DMS153 treated with DMSO at 0.1 percent for 48 hours (cell line): ENCODE data around the gene EFCAB6.

Experiments used
- DNase-seq: peaks from one replicate; lab custom pipeline; 2025; ENCODE audit not compliant: unreplicated experiment; lab: John Stamatoyannopoulos, UW

The EFCAB6 gene

GRCh38 chr22:43848366-43849171 is 36.5 kb upstream of the EFCAB6 start:
- no peak for DNase-seq

- no peak for DNase-seq
Measured at GRCh38 chr22:43847376-43848289, 35.5 kb upstream of the EFCAB6 start.

GRCh38 chr22:43846966-43847365 is 34.9 kb upstream of the EFCAB6 start:
- no peak for DNase-seq

- DNase-seq, result no peak
Measured at GRCh38 chr22:43845981-43846380, 33.9 kb upstream of the EFCAB6 start.

- no peak for DNase-seq
Measured at GRCh38 chr22:43844560-43845545, 32.7 kb upstream of the EFCAB6 start.

GRCh38 chr22:43843783-43844530 is 31.9 kb upstream of the EFCAB6 start:
- DNase-seq, result no peak

GRCh38 chr22:43841742-43842141 is 29.6 kb upstream of the EFCAB6 start:
- DNase-seq, result no peak

- DNase-seq, result no peak
Measured at GRCh38 chr22:43840851-43841250, 28.7 kb upstream of the EFCAB6 start.

GRCh38 chr22:43840431-43840830 is 28.3 kb upstream of the EFCAB6 start:
- no peak for DNase-seq

- no peak for DNase-seq
Measured at GRCh38 chr22:43839781-43840180, 27.7 kb upstream of the EFCAB6 start.

GRCh38 chr22:43838571-43839307 is 26.6 kb upstream of the EFCAB6 start:
- no peak for DNase-seq

GRCh38 chr22:43838161-43838560 is 26.1 kb upstream of the EFCAB6 start:
- no peak for DNase-seq

- DNase-seq, result no peak
Measured at GRCh38 chr22:43837666-43838065, 25.6 kb upstream of the EFCAB6 start.

- DNase-seq, result no peak
Measured at GRCh38 chr22:43835736-43836135, 23.6 kb upstream of the EFCAB6 start.

- DNase-seq, result no peak
Measured at GRCh38 chr22:43835166-43835565, 23.1 kb upstream of the EFCAB6 start.

- DNase-seq, result no peak
Measured at GRCh38 chr22:43833286-43834240, 21.5 kb upstream of the EFCAB6 start.

- DNase-seq, result no peak
Measured at GRCh38 chr22:43832393-43833265, 20.5 kb upstream of the EFCAB6 start.
